Measurements from ENCODE around the gene CACNB3. TPM values are rescaled to one million over a fixed set of nuclear protein-coding genes. Genes with fewer than 3 reads are reported as not detected.

The CACNB3 gene
- total and polyA plus RNA-seq, 4 donors: 0.92 to 1.9 (median 1.2) TPM

GRCh38 chr12:48875944-48876515, 57.7 kb downstream of the CACNB3 start:
- Histone ChIP-seq H3K27me3 (ENCODE audit: control insufficient read depth in 4 of 4, insufficient read depth in 4 of 4, low read length in 3 of 4) (no peaks in the 10 kb centered on the region), H3K9ac (ENCODE audit: low read depth in 1 of 2, low read length in 2 of 2) (no peak overlapping the region), H3K36me3 (ENCODE audit: control insufficient read depth in 4 of 4, insufficient read depth in 3 of 4, low read depth in 1 of 4, low read length in 3 of 4) (no peaks in the 10 kb centered on the region), H3K9me3 (ENCODE audit: control insufficient read depth in 4 of 4, low read length in 3 of 4) (no peaks in the 10 kb centered on the region), H3K4me3 (ENCODE audit: low read depth in 1 of 3, low read length in 3 of 3) (no peak overlapping the region), H3K4me1 (ENCODE audit: control insufficient read depth in 4 of 4, insufficient read depth in 4 of 4, low read length in 3 of 4) (peaks cover 11 to 19% (median 12%) of the 10 kb centered on the region in 4 donors), H3K27ac (ENCODE audit: low read depth in 1 of 2, low read length in 2 of 2) (no peak overlapping the region)
- TF ChIP-seq, protein P1, sequence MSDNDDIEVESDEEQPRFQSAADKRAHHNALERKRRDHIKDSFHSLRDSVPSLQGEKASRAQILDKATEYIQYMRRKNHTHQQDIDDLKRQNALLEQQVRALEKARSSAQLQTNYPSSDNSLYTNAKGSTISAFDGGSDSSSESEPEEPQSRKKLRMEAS (IDR thresholded peaks at IDR 0.05): no peak
- TF ChIP-seq RXRA (IDR thresholded peaks at IDR 0.05) (no peak), YY1 (IDR thresholded peaks at IDR 0.05) (no peak), HNF4A (conservative IDR thresholded peaks at IDR 0.05) (no peak), EGR1 (IDR thresholded peaks at IDR 0.05; ENCODE audit: low read depth in 2 of 2) (no peak), TAF1 (conservative IDR thresholded peaks at IDR 0.05) (no peak), JUND (IDR thresholded peaks at IDR 0.05) (no peak), NR2F2 (IDR thresholded peaks at IDR 0.05) (no peak), SP1 (IDR thresholded peaks at IDR 0.05) (no peak), RAD21 (IDR thresholded peaks at IDR 0.05) (no peak), ZBTB33 (IDR thresholded peaks at IDR 0.05) (no peak), HNF4G (IDR thresholded peaks at IDR 0.05) (no peak), GABPA (IDR thresholded peaks at IDR 0.05 in 1 of 2, conservative IDR thresholded peaks at IDR 0.05 in 1 of 2) (no peak), FOXA1 (IDR thresholded peaks at IDR 0.05) (no peak)
- TF ChIP-seq, protein P2, sequence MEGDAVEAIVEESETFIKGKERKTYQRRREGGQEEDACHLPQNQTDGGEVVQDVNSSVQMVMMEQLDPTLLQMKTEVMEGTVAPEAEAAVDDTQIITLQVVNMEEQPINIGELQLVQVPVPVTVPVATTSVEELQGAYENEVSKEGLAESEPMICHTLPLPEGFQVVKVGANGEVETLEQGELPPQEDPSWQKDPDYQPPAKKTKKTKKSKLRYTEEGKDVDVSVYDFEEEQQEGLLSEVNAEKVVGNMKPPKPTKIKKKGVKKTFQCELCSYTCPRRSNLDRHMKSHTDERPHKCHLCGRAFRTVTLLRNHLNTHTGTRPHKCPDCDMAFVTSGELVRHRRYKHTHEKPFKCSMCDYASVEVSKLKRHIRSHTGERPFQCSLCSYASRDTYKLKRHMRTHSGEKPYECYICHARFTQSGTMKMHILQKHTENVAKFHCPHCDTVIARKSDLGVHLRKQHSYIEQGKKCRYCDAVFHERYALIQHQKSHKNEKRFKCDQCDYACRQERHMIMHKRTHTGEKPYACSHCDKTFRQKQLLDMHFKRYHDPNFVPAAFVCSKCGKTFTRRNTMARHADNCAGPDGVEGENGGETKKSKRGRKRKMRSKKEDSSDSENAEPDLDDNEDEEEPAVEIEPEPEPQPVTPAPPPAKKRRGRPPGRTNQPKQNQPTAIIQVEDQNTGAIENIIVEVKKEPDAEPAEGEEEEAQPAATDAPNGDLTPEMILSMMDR (IDR thresholded peaks at IDR 0.05; ENCODE audit: low read depth, low read length, missing input control): no peak
- TF ChIP-seq, protein P3, sequence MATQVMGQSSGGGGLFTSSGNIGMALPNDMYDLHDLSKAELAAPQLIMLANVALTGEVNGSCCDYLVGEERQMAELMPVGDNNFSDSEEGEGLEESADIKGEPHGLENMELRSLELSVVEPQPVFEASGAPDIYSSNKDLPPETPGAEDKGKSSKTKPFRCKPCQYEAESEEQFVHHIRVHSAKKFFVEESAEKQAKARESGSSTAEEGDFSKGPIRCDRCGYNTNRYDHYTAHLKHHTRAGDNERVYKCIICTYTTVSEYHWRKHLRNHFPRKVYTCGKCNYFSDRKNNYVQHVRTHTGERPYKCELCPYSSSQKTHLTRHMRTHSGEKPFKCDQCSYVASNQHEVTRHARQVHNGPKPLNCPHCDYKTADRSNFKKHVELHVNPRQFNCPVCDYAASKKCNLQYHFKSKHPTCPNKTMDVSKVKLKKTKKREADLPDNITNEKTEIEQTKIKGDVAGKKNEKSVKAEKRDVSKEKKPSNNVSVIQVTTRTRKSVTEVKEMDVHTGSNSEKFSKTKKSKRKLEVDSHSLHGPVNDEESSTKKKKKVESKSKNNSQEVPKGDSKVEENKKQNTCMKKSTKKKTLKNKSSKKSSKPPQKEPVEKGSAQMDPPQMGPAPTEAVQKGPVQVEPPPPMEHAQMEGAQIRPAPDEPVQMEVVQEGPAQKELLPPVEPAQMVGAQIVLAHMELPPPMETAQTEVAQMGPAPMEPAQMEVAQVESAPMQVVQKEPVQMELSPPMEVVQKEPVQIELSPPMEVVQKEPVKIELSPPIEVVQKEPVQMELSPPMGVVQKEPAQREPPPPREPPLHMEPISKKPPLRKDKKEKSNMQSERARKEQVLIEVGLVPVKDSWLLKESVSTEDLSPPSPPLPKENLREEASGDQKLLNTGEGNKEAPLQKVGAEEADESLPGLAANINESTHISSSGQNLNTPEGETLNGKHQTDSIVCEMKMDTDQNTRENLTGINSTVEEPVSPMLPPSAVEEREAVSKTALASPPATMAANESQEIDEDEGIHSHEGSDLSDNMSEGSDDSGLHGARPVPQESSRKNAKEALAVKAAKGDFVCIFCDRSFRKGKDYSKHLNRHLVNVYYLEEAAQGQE (IDR thresholded peaks at IDR 0.05): no peak
- TF ChIP-seq, protein P4, sequence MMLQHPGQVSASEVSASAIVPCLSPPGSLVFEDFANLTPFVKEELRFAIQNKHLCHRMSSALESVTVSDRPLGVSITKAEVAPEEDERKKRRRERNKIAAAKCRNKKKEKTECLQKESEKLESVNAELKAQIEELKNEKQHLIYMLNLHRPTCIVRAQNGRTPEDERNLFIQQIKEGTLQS (IDR thresholded peaks at IDR 0.05): no peak
- WGBS: 60% methylated on average over 4 of the region's 4 CpGs
- DNase-seq (ENCODE audit: low spot score): no peak

Small RNA genes within 50 kb of the gene (small RNA-seq; reads per million reads assigned to genes)
- gene MIR4701 (not detected), gene RF00019 (not detected)

Other genes with a start within 250 kb of the CACNB3 start
- gene LALBA, start 248.4 kb upstream of the CACNB3 start, total RNA-seq: not detected
- gene LALBA, start 248.4 kb upstream of the CACNB3 start, polyA plus RNA-seq: not detected
- gene KANSL2, start 136.3 kb upstream of the CACNB3 start, total RNA-seq: 10 to 100 TPM; 21.7 to 23.0 TPM
- 1 to 10 TPM; 7.0 to 7.9 TPM for gene KANSL2, start 136.3 kb upstream of the CACNB3 start, polyA plus RNA-seq
- 10 to 100 TPM; 15.9 to 18.2 TPM for gene CCNT1, start 101.8 kb upstream of the CACNB3 start, total RNA-seq
- 1 to 10 TPM; 3.2 to 4.9 TPM for gene CCNT1, start 101.8 kb upstream of the CACNB3 start, polyA plus RNA-seq
- gene ADCY6, start 29.4 kb upstream of the CACNB3 start, total RNA-seq: 10 to 100 TPM; 12.7 to 30.5 TPM
- 1 to 10 TPM; 4.3 to 8.2 TPM for gene ADCY6, start 29.4 kb upstream of the CACNB3 start, polyA plus RNA-seq
- gene DDX23, start 33.7 kb downstream of the CACNB3 start, total RNA-seq: 10 to 100 TPM; 34.4 to 60.6 TPM
- gene DDX23, start 33.7 kb downstream of the CACNB3 start, polyA plus RNA-seq: 10 to 100 TPM; 16.9 to 25.1 TPM
- gene RND1, start 47.4 kb downstream of the CACNB3 start, total RNA-seq: 1 to 10 TPM; 7.7 to 8.5 TPM
- 10 to 100 TPM in 1 of 2 donors, 1 to 10 TPM in 1; 8.5 to 16.5 TPM for gene RND1, start 47.4 kb downstream of the CACNB3 start, polyA plus RNA-seq
- 10 to 100 TPM; 28.6 to 37.3 TPM for gene FKBP11, start 107.0 kb downstream of the CACNB3 start, total RNA-seq
- gene FKBP11, start 107.0 kb downstream of the CACNB3 start, polyA plus RNA-seq: 100 to 1,000 TPM in 1 of 2 donors, 10 to 100 TPM in 1; 92.5 to 162 TPM
- gene ARF3, start 139.0 kb downstream of the CACNB3 start, total RNA-seq: 10 to 100 TPM; 17.1 to 21.6 TPM
- 10 to 100 TPM; 14.1 to 29.5 TPM for gene ARF3, start 139.0 kb downstream of the CACNB3 start, polyA plus RNA-seq
- gene WNT10B, start 153.2 kb downstream of the CACNB3 start, total RNA-seq: under 1 TPM in 1 of 2 donors, not detected in 1; 0.08 TPM
- gene WNT10B, start 153.2 kb downstream of the CACNB3 start, polyA plus RNA-seq: under 1 TPM in 1 of 2 donors, not detected in 1; 0.05 TPM
- not detected for gene WNT1, start 159.8 kb downstream of the CACNB3 start, total RNA-seq
- not detected for gene WNT1, start 159.8 kb downstream of the CACNB3 start, polyA plus RNA-seq
- under 1 TPM in 1 of 2 donors, not detected in 1; 0.09 TPM for gene DDN, start 180.9 kb downstream of the CACNB3 start, total RNA-seq
- gene DDN, start 180.9 kb downstream of the CACNB3 start, polyA plus RNA-seq: not detected
- 10 to 100 TPM; 18.3 to 23.4 TPM for gene PRKAG1, start 200.3 kb downstream of the CACNB3 start, total RNA-seq
- 10 to 100 TPM; 15.5 to 31.5 TPM for gene PRKAG1, start 200.3 kb downstream of the CACNB3 start, polyA plus RNA-seq
- 10 to 100 TPM; 39.6 to 53.8 TPM for gene KMT2D, start 242.3 kb downstream of the CACNB3 start, total RNA-seq
- gene KMT2D, start 242.3 kb downstream of the CACNB3 start, polyA plus RNA-seq: 10 to 100 TPM in 1 of 2 donors, 1 to 10 TPM in 1; 4.5 to 10.3 TPM

All from liver (tissue), 10 donors.